Suprapubic skin (tissue), 4 donors: ENCODE data around the gene KCNH4. TPM values are rescaled to one million over a fixed set of nuclear protein-coding genes. Genes with fewer than 3 reads are reported as not detected.
"Not testable (repeated sequence)": the region's sequence is repeated elsewhere in the genome, so short reads cannot be mapped to it uniquely, and the experiment has no call there.

Experiments
- DNase-seq, 2 donors: peaks; one replicate each; pipeline ENCODE4 v3.0.0-alpha.2; 2019; ENCODE audit warnings: low spot score in 2 of 2
- H3K27ac ChIP-seq: fragments of 200-600 bp; sonication (generic); one replicate; pipeline ENCODE4 v1.5.1; 2019
- H3K27me3 ChIP-seq: fragments of 200-600 bp; sonication (generic); one replicate; pipeline ENCODE4 v1.5.1; 2019
- H3K36me3 ChIP-seq: fragments of 200-600 bp; sonication (generic); one replicate; pipeline ENCODE4 v1.5.1; 2019
- H3K4me1 ChIP-seq: fragments of 200-600 bp; sonication (generic); one replicate; pipeline ENCODE4 v1.5.1; 2019
- H3K4me3 ChIP-seq: fragments of 200-600 bp; sonication (generic); one replicate; pipeline ENCODE4 v1.5.1; 2019; ENCODE audit warnings: mild to moderate bottlenecking
- H3K9me3 ChIP-seq: fragments of 200-600 bp; sonication (generic); one replicate; pipeline ENCODE4 v1.5.1; 2019
- EP300 ChIP-seq: sonication (generic); formaldehyde crosslinking; IDR thresholded peaks from one replicate; pipeline ENCODE4 v1.6.1; 2017; ENCODE audit warnings: antibody characterized with exemption
- POLR2A ChIP-seq, 2 donors: fragments of 450-650 bp; IDR thresholded peaks; one replicate each; pipeline ENCODE4 v1.6.1; 2017; ENCODE audit warnings: antibody characterized with exemption in 2 of 2, mild to moderate bottlenecking in 2 of 2, moderate library complexity in 2 of 2
- POLR2AphosphoS5 ChIP-seq, 3 donors: sonication (generic); formaldehyde crosslinking; IDR thresholded peaks; one replicate each; pipeline ENCODE4 v1.6.1; 2017; ENCODE audit warnings: antibody characterized with exemption in 3 of 3
- WGBS: methylation state at CpG from one replicate; pipeline ENCODE4 v1.1.5; 2018; 5-methylcytosine and 5-hydroxymethylcytosine counted together
- total RNA-seq, 4 donors: library from RNA; depleted of rRNA; stranded (reverse); fragments of >200 nt; gene quantifications; one replicate each; pipeline ENCODE4 v1.1.0, GENCODE V29; 2016
- TF ChIP-seq, protein P1 (sequence below), 2 donors: fragments of 200-600 bp in 1 of 2; fragments of 450-650 bp in 1 of 2; sonication (generic) in 1 of 2; IDR thresholded peaks; one replicate each; pipeline ENCODE4 v1.5.1; 2016 to 2019; ENCODE audit warnings: antibody characterized with exemption in 2 of 2, mild to moderate bottlenecking in 1 of 2, moderate library complexity in 1 of 2

The KCNH4 gene
- total RNA-seq, 4 donors from 2014 or later: not detected

GRCh38 chr17:42189651-42189965, 8.7 kb upstream of the KCNH4 start:
- Histone ChIP-seq H3K27ac (no peak overlapping the region), H3K9me3 (no peaks in the 10 kb centered on the region), H3K27me3 (peaks cover 6% of the 10 kb centered on the region), H3K4me1 (peaks cover 15% of the 10 kb centered on the region), H3K4me3 (no peak overlapping the region), H3K36me3 (no peaks in the 10 kb centered on the region)
- TF ChIP-seq POLR2A (IDR thresholded peaks at IDR 0.05) (no peak), POLR2AphosphoS5 (IDR thresholded peaks at IDR 0.05) (no peak), EP300 (no peak)
- TF ChIP-seq, protein P1, sequence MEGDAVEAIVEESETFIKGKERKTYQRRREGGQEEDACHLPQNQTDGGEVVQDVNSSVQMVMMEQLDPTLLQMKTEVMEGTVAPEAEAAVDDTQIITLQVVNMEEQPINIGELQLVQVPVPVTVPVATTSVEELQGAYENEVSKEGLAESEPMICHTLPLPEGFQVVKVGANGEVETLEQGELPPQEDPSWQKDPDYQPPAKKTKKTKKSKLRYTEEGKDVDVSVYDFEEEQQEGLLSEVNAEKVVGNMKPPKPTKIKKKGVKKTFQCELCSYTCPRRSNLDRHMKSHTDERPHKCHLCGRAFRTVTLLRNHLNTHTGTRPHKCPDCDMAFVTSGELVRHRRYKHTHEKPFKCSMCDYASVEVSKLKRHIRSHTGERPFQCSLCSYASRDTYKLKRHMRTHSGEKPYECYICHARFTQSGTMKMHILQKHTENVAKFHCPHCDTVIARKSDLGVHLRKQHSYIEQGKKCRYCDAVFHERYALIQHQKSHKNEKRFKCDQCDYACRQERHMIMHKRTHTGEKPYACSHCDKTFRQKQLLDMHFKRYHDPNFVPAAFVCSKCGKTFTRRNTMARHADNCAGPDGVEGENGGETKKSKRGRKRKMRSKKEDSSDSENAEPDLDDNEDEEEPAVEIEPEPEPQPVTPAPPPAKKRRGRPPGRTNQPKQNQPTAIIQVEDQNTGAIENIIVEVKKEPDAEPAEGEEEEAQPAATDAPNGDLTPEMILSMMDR (IDR thresholded peaks at IDR 0.05): no peak
- peak in 1 of 2 donors; percentile 55 for DNase-seq
- 81% methylated on average over 6 of the region's 11 CpGs for WGBS

GRCh38 chr17:42188749-42189650, 8.1 kb upstream of the KCNH4 start:
- Histone ChIP-seq H3K4me1 (peaks cover 17% of the 10 kb centered on the region), H3K27ac (no peak overlapping the region), H3K9me3 (no peaks in the 10 kb centered on the region), H3K36me3 (no peaks in the 10 kb centered on the region), H3K27me3 (peaks cover 9% of the 10 kb centered on the region), H3K4me3 (no peak overlapping the region)
- WGBS: 70% methylated on average over 12 of the region's 19 CpGs
- no peak for DNase-seq
- no peak for TF ChIP-seq POLR2A (IDR thresholded peaks at IDR 0.05)
- no peak for TF ChIP-seq EP300
- no peak for TF ChIP-seq POLR2AphosphoS5 (IDR thresholded peaks at IDR 0.05)
- TF ChIP-seq, protein P1 (IDR thresholded peaks at IDR 0.05): no peak

- Histone ChIP-seq H3K4me1 (peaks cover 13% of the 10 kb centered on the region), H3K9me3 (no peaks in the 10 kb centered on the region), H3K27ac (no peak overlapping the region), H3K4me3 (no peak overlapping the region), H3K36me3 (no peaks in the 10 kb centered on the region), H3K27me3 (peaks cover 17% of the 10 kb centered on the region)
- TF ChIP-seq POLR2AphosphoS5 (IDR thresholded peaks at IDR 0.05): no peak
- TF ChIP-seq, protein P1 (IDR thresholded peaks at IDR 0.05): no peak
- no peak for TF ChIP-seq POLR2A (IDR thresholded peaks at IDR 0.05)
- TF ChIP-seq EP300: no peak
- WGBS: 80% methylated on average over 2 of the region's 2 CpGs
- no peak for DNase-seq
These were observed 6.9 kb upstream of the KCNH4 start for GRCh38 chr17:42187833-42188232.

DNA sequence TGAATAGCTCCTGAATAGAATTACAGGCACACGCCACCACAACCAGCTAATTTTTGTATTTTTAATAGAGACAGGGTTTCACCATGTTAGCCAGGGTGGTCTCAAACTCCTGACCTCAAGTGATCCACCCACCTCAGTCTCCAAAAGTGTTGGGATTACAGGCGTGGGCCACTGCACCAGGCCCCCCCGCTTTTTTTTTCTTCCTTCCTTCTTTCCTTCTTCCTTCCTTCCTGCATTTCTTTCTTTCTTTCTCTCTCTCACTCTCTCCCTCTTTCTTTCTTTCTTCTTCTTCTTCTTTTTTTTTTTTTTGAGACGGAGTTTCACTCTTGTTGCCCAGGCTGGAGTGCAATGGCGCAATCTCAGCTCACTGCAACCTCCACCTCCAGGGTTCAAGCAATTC, 5.2 kb upstream of the KCNH4 start:
- Histone ChIP-seq H3K27me3 (peaks cover 33% of the 10 kb centered on the region), H3K4me1 (peaks cover 15% of the 10 kb centered on the region)
- not testable (repeated sequence) for H3K36me3 ChIP-seq, H3K4me3 ChIP-seq, DNase-seq, H3K27ac ChIP-seq, H3K9me3 ChIP-seq
- 85% methylated on average over 5 of the region's 5 CpGs for WGBS

DNA sequence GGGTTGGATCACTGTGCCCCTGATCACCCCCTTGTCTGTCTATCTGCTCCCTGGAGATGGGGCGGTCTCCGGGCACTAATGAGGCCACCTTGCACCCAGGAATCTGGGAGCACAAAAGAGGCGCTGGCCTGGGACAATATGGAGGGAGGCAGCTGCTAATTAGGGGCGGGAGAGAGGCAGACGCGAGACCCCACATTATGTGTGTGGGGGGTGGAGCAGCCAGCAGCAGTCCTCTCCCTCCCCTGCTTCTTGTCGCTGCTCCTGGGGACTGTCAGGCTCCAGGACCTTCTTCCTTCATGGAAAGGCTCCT, 4.6 kb upstream of the KCNH4 start:
- Histone ChIP-seq H3K27me3 (peaks cover 39% of the 10 kb centered on the region), H3K4me3 (no peak overlapping the region), H3K9me3 (no peaks in the 10 kb centered on the region), H3K36me3 (no peaks in the 10 kb centered on the region), H3K27ac (no peak overlapping the region), H3K4me1 (peaks cover 22% of the 10 kb centered on the region)
- WGBS: 57% methylated on average over 6 of the region's 7 CpGs
- peak in 1 of 2 donors; percentile 59 for DNase-seq
- TF ChIP-seq, protein P1 (IDR thresholded peaks at IDR 0.05): no peak
- TF ChIP-seq EP300 (no peak), POLR2AphosphoS5 (IDR thresholded peaks at IDR 0.05) (no peak), POLR2A (IDR thresholded peaks at IDR 0.05) (no peak)
